A549 treated with Mapracorat at 1 μM for 4 hours (cell line): ENCODE measurements around the gene LGALS3BP. TPM values are rescaled to one million over a fixed set of nuclear protein-coding genes. Genes with fewer than 3 reads are reported as not detected.

Experiments
- total RNA-seq: library from RNA; stranded (reverse); fragments of 200-300 nt; extraction: Qiagen RNA extraction; gene quantifications from 5 replicates; pipeline ENCODE4 v1.2.3, GENCODE V29; 2022

The LGALS3BP gene, protein sequence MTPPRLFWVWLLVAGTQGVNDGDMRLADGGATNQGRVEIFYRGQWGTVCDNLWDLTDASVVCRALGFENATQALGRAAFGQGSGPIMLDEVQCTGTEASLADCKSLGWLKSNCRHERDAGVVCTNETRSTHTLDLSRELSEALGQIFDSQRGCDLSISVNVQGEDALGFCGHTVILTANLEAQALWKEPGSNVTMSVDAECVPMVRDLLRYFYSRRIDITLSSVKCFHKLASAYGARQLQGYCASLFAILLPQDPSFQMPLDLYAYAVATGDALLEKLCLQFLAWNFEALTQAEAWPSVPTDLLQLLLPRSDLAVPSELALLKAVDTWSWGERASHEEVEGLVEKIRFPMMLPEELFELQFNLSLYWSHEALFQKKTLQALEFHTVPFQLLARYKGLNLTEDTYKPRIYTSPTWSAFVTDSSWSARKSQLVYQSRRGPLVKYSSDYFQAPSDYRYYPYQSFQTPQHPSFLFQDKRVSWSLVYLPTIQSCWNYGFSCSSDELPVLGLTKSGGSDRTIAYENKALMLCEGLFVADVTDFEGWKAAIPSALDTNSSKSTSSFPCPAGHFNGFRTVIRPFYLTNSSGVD
- 71.1 to 83.5 TPM (median 79.8 TPM) in 5 replicates for total RNA-seq

DNA sequence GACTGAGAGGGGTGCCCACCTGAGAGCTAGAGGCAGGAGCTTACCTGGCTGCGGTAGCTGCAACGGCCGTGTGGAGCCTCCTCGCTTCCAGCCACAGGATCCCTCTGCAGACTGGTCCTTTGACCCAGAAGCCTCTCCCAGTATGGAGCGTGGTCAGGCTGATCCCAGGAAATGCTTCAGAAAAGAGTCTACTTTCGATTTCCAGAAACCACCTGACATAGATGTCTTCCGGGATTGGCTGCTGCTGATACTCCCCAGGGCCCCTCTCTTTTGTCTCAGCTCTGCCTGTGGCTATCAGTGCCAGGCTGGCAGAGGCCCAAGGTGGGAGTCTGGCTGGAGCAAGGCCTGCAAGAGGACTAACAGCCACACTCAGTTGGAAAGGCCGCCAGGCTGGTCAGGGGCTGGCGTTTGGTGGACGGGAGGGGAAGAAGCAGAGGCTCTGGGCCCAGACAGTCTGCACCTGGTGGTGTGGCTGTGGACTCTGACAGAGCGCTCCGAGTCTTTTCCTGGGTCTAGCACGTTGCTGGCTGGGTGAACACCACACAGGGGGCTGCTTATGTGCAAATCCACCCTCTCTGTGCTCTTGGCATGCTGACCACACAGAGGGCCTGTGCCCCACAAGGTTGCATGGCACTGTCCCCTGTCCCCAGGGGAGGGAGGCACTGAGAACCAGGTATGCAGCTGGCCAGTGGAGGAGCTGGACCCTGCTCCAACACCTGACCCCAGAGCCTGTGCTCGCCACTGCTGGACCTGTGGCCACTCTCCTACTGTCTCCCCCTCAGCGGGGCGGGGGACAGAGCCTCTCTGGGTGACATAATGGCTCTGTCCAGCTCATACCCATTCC lies at the start of gene LGALS3BP:
LGALS3BP (minus strand) TSS at position 144 of the 844 bp plus-strand sequence. CDS start 2,732 bp downstream, outside the sequence.

DNA sequence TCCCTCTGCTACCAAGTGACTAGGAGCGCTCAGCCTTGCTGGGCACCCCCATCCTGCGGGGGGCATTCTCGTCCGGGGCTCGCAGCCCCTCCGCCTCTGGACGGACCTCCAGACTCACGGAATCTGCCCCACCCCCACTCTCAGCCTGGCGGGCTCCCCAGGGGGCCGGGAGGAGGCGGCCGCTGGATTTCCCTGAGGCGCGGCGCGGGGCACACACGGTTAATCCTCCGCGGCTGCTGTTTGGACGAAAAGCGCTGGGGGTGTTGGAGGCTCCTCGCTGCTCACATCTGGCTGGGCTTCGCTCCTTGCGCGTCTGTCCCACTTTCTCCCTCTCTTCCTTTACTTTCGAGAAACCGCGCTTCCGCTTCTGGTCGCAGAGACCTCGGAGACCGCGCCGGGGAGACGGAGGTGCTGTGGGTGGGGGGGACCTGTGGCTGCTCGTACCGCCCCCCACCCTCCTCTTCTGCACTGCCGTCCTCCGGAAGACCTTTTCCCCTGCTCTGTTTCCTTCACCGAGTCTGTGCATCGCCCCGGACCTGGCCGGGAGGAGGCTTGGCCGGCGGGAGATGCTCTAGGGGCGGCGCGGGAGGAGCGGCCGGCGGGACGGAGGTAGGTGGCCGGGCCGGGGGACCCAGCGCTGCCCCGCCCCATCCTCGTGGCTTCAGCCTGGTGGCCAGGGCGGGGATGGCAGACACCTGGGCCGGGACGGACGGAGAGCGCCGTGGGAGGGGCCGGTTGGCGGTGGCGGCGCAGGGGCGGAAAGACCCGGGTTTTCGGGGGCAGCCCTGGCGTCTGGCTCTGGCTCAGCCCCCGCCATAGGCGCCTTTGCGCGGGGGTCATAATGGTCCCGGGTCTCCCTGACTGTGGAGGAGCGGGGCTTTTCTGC lies 44.4 kb upstream of the LGALS3BP start, which contains the start of gene C1QTNF1:
C1QTNF1 (plus strand) TSS at position 284 of the 886 bp plus-strand sequence. CDS start 19,800 bp downstream, outside the sequence.

DNA sequence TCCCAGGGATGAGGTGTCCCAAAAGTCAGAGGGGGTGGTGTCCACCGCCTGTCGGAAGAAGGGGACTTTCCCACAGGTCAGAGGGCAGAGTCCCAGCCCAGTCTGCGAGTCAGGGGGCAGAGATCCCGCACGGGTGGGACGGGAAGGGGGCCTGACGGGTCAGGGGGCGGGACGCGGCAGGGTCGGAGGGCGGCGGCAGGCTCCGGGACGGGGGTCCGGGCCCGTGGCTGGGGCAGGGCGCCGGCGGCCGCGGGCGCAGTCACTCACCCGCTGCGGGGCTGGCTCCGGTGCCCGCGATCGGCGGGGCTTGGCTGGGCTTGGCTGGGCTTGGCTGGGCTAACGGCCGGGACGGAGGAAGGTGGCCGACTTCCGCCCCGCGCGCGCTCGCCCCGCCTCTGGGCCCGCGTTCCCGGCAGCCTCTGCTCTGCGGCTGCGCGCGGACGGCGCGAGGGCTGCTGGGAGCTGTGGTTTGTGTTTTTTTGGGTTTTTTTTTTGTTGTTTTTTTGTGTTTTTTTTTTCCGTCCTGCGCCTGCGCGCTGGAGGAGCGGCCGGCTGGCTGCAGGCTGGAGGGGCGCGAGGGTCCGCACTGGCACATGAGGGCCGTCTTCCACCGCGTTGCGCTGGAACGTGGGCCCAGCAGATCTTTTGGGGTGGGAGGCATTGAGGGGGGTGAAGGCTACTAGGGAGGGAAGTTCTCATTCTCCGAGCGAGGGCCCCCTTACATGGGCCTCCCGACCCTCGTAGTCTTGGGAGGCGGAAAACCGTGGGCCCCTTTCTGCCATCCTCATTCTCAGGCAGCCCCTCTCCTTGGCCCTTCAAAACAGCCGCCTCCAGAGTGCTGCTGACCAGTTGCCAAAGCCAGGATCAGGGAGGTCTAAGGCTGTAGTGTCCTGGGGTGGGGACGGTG lies 29.9 kb upstream of the LGALS3BP start, which contains the start of gene CANT1:
CANT1 (minus strand) TSS at position 368 of the 907 bp plus-strand sequence. CDS start 12,142 bp downstream, outside the sequence.

DNA sequence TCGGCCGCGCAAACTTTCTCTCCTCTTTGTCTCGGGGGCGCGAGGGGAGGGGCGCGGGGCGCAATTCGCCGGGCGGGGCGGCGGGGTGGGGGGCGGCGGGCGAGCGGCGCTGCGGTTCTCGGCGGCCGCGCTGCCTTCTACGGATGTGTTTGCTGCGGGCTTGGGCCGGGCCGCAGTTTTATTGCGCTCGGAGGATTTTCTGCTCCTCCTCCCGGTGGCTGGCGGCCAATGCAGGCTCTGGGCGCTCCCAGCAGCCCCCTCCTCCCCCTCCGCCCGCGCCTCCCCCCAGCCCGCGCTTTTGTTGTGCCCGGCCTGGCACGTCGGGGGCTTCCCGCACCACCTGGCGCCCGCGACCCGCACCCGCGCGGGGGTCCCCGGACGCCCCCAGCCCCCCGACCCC lies 54.5 kb downstream of the LGALS3BP start, which contains the start of gene TIMP2:
TIMP2 (minus strand) TSS at position 154 of the 400 bp plus-strand sequence. CDS start 299 bp downstream, outside the sequence.

Other genes with a start within 250 kb of the LGALS3BP start
- 53.6 to 72.2 TPM (median 63.6 TPM) in 5 replicates for gene CYTH1, start 197.7 kb downstream of the LGALS3BP start, total RNA-seq
- gene USP36, start 139.1 kb downstream of the LGALS3BP start, total RNA-seq = 50.5 to 62.2 TPM (median 58.6 TPM) in 5 replicates
- gene CEP295NL, start 76.7 kb downstream of the LGALS3BP start, total RNA-seq = 0.18 to 0.58 TPM (median 0.27 TPM) in 5 replicates
- gene TIMP2, start 54.5 kb downstream of the LGALS3BP start, total RNA-seq = 189 to 242 TPM (median 225 TPM) in 5 replicates
- 66.7 to 84.5 TPM (median 78.5 TPM) in 5 replicates for gene CANT1, start 29.8 kb upstream of the LGALS3BP start, total RNA-seq
- 41.8 to 54.0 TPM (median 46.9 TPM) in 5 replicates for gene C1QTNF1, start 44.2 kb upstream of the LGALS3BP start, total RNA-seq
- 8.8 to 24.3 TPM (median 15.4 TPM) in 5 replicates for gene ENGASE, start 94.9 kb upstream of the LGALS3BP start, total RNA-seq